GOT3 (cell line): ENCODE measurements around the gene CFP.

ENCODE experiments used
- DNase-seq: peaks from one replicate; lab custom pipeline; 2025; ENCODE audit warnings: mixed read lengths; lab: John Stamatoyannopoulos, UW

CFP gene

DNA sequence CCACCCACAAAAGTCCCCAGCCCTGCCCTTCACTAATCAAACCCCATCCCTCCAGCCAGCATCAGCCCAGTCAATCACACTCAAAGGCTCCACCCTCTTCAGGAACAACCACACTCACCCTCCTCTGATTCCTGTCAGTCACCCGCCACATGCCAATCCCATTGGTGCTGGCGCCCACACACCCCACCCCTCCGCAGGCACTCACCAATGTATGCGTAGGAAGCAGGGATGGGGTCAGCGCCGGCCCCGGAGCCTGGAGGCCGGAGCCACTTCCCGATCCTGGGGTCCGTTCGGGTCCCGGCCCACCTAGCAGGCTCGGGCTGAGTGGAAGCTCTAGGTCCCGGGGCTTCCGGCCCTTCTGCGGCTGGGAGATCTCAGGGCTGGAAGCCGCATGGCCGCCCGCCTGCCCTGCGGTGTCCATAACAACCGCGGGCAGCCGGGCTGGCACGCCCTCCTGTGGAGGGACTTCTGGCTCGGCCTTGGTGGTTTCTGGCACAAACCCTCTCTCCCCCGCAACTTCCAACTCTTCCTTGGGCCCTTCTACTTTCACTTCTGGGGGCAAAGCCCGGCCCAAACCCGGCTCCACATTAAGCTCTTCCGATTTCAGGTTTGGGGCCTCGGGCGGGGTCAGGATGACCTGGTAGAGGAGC, 7.9 kb upstream of the CFP start:
- DNase-seq: no peak

DNA sequence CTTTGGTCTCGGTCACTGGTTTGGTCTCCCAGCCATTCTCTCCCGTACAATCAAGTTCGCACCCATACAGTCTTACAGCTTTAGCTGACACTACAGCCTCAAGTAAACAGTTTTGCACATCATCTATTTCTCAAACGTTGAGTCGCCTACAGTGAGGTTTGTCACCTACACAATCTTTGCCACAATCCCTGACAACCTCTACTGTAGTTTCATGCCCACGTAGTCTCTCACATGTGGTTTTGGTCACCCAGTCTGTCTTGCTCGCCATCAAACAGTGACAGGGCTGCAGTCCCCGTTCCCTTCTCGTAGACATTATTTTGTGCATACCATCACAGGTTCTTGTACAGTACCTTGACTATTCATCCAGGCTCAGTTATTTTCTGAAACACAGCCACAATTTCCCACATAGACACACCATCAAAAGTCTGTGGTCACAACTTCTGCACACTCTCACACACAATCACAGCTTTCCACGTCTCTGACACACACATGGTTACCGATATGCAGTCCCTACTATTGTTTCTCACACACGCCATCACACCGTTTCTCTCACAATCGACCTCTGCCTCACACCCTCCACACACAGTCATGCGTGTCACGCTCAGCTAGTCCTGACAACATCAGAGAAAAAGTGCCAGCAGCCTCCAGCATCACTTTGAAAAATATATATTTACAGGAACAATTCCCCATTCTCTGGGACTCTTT, 5.3 kb upstream of the CFP start:
- DNase-seq: no peak

DNA sequence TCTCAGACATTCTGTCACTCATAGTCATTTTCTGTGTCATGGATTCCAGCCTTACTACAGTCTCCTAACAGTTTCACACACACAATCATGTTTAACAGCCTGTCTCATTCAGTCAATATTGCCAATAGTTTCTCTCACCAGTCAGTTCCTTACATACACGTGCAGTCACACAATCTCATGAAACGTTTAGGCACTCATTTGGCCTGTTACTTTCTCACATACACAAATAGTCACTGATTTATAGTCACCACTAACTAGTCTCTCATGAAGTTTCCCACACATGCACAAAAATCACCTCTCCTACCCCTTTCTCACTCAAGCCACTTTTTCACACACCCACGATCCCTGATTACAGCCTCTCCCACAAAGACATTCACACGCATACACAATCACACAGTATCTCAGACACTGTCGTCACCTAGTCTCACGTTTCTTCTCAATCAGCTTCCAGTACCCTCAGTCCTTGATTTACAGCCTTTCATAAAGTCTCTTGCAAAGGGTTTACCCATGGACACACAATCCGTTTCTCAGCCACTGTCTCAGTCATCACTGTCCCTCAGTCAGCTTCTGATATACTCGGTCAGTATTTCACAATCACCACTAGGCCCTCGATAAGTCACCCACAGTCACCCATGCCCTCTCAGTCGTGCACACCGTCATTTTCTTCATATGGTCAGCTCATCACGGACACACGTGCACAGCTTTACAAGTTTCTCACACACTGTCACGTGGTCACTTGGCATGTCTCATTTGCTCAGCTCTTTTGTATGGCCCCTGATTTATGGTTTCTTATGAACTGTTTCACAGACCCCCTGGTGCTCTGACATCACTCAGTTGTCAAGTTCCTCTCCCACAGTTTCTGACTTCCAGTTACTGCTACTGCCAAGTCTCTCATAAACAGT, 4.2 kb upstream of the CFP start:
- no peak for DNase-seq

DNA sequence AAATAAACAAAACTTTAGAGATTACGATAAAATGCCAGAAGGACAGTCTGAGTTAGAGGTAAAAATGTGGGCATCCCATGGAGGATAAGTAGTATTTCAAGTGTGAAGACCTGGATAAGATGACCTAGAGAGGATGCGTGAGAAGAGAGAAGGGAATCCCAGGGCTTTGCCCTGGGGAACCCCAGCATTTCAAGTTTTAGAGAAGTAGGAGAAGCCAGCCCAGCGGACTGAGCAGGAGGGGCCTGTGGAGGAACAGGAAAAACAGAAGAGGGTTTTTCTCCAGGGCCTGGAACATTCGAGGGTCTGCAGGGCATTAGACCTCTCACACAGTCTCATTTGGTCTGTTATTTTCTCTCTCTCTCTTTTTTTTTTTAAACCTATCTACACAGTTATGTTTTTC, 2.9 kb upstream of the CFP start:
- DNase-seq: no peak

DNA sequence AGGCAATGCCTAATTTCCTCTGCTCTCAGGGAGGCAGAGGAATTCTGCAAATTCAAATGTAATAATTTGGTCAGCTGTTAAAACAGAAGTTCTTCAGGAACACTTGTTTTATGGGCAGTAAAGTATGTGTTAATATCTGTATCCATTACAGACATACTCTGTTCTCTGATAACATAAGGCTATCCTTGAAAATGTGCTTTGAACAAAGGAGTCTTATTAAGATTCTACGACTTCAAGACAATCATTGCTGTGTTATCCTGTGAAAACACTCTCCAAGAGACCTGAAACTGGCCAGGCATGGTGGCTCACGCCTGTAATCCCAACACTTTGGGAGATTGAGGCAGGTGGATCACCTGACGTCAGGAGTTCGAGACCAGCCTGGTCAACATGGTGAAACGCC, 1.9 kb upstream of the CFP start:
- no peak for DNase-seq

DNA sequence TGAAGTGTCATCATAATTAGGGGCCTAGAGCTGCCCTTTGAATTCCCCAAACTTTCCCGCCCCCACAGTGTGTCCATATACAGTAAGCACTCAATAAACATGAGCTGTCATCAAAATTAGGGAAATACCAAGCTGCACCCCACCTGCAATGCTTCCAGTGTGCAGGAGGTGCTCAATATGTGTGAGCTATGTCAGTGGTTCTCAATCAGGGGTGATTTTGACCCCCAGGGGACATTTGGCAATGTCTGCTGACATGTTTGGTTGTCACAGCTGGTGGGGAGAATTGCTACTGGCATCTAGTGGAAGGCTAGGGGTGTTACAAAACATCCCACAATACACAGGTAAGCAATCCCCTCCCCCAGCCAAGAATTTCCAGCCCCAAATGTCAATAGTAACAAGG, 748 bp downstream of the CFP start:
- DNase-seq: no peak

DNA sequence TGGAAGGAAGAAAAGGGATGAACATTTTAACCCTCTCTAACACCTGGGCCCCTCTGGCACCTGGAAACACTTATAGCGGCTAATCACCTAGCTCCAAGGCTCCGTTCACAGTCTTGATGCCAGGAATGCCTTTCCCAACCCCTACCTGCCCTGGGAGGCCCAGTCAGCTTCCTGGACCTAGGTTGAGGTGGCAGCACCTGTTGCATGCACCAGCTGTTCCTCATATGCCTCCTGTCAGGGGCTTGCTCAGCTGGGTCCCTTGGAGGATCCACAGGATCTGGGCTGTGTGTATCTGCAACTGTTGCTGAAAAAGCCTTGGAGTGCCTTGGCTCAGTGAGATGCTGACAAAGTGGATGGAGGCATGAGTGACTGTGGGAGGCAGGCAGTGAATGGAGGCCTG, 4.4 kb downstream of the CFP start:
- no peak for DNase-seq

DNA sequence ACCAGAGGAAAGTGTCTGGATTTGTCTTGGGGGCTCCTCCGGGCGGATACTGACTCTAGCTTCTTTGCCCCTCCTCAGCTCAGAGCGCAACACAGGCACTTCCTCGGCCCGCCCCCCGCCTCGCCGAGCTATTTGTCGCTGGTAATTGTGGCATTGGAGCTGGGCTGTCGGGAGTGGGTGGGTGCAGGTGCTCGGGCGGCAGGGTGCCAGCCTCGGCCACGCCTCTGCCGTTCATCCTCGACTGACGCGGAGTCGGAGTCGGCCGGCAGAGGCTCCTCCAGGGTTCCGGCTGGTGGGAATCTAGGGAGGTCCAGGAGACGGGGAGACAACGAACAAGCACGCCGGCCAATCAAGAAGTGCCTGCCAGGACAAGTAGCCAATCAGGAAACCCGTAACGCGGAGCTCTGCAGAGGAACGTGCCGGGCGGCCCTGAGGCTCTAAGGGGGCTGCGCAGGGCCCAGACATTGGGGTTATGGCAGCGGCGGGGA, 6.1 kb downstream of the CFP start:
- DNase-seq: peak; percentile 3

DNA sequence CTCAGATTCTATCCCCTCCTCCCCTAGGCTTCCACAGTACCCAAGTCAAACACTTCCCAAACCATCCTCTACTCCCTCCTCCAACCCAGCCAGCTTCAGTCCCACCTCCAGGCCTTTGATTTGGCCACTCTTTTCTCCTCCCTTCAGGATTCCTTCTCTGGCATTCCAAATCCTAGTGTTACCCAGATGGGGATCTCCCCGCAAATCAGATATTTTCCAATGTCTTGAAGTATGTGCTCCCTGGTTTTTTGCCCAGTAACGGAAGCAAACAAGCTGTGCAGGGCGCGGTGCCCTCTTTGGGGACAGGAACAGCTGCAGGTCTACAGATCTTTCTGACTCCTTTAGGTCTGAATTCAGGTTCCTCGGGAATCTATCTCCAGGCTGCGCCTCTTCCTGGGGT, 7.9 kb downstream of the CFP start:
- DNase-seq: no peak

DNA sequence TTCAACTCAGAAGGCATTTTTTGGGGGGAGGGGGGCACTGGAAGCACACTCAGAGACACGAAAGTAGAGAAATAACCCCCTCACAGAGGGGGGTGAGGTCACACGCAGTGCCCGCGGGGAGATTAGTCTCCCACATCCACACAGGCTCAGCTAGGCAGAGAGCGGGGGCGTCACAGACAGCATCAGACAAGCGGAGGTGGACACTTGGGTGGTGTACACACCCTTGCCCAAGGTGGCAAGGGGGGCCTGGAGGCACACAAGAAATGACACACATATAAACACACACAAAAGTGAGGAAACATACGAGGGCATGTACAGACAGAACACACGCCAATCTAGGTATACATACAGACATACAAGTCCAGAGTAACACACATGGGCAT, 9.4 kb downstream of the CFP start:
- DNase-seq: no peak

DNA sequence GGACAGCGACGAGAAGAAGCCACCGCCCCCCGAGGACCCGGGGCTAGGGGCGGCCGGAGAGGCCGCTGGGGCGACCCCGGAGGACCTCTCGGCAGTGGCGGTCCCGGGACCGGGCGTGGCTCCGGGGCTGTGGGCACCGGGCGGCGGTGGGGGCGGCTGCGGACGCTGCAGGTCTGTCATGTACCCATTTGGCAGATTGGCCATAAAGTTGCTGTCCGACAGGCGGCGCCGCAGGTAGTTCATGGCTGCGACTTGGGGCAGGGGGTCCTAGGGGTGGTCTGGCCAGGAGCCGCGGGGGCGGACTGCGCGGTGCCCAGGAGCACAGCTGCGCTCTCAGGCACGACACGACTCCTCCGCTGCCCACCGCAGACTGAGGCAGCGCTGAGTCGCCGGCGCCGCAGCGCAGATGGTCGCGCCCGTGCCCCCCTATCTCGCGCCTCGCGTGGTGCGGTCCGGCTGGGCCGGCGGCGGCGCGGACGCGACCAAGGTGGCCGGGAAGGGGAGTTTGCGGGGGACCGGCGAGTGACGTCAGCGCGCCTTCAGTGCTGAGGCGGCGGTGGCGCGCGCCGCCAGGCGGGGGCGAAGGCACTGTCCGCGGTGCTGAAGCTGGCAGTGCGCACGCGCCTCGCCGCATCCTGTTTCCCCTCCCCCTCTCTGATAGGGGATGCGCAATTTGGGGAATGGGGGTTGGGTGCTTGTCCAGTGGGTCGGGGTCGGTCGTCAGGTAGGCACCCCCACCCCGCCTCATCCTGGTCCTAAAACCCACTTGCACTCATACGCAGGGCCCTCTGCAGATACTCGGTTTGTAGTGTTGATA, 10.0 kb downstream of the CFP start, which contains the start of gene SYN1:
Gene SYN1, minus strand, starts transcription at position 372 of the 817 bp plus-strand sequence. Its CDS starts 129 bp downstream, at position 243.
- DNase-seq: peak; percentile 21

DNA sequence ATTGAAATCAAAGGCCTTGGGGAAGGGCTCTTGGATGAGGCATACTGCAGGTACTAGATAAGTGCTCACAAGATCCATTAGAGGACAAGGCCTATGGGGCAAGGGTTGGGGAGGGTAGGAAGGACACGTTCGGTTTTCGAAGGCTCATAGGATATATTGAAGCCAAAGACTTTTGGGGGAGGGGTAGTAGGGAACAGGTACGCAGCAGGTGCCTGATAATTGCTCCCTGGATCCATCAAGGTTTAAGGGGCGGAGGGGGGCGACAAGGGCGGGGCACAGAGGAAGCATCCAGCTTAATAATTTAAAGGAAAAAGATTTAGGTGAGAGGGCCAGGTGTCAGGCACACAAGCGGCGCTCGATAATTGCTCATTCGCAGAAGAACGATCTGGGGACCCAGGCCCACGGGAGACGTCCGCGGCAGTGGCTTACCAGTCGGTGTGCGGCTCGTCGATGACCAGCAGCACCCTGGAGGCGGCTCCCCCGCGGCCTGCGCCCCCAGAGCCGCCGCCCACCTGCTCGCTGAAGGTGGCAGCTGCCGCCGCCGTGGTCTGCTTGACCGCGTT, 10.7 kb downstream of the CFP start:
- DNase-seq: no peak

DNA sequence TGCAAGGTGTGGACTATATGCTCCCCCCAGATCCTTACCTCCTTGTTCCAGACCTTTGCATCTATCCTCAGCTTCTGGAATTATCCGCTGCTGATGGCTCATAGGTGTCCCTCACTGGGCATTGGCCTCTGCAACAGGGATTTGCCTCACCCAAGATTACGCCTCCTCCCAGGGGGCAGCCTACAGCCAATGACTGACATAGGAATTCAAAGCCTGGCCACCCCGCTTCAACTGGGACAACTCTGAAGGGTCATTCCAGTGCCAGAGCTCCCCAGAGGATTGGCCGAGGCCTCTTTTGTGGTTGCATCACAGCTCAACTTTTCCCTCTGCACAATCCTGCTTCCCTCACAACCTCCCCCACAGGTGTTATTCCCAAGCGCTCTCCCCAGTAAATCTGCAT, 15.1 kb downstream of the CFP start:
- no peak for DNase-seq

DNA sequence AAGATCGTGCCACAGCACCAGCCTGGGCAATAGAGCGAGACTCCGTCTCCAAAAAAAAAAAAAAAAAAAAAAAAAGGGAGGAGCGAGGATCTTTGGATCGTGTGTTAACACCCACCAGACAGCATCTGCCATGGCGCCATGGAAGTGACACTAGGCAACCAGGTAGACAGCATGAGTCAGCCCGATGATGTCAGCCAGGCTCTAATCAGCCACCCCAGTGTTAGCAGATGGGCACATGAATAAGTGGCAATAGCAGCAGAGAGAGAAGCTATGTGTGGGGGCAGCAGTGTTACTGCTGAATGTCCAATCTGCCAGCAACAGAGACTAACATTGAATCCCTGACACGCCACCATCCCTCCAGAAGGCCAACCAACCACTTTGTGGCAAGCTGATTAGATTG, 16.6 kb downstream of the CFP start:
- no peak for DNase-seq

DNA sequence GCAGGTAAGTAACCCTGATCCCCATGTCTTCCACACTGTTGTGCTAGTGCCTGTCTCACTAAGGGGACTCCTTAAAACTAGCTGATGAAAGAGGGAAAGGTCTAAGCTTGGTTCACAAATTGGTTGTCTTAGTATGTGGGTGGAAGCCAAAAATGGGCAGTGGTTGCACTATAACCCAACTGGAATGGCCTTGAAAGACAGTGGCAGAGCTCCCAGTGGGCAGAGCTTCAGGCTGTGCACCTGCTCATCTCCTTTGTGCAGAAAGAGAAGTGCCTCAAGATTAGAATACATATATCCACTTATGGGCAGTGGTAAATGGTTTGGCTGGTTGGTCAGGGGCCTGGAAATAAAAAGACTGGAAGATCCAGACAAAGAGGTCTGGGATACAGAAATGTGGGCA, 17.3 kb downstream of the CFP start:
- no peak for DNase-seq

DNA sequence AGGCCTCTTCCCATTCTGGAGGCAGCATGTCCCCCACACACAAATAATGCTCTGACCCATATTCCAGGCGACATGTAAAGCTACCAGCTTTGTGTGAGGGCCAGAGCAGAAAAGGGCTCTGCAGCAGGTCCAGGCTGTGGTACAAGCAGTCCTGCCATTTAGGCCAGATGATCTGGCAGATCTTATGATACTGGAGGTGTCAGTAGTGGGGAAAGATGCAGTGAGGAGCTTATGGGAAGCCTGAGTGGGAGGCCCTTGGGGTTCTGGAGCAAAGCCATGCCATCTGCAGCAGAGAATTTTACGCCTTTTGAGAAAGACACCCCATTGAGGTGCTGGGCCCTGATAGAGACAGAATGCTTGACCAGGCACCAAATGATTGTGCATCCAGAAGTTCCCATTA, 17.8 kb downstream of the CFP start:
- DNase-seq: no peak

DNA sequence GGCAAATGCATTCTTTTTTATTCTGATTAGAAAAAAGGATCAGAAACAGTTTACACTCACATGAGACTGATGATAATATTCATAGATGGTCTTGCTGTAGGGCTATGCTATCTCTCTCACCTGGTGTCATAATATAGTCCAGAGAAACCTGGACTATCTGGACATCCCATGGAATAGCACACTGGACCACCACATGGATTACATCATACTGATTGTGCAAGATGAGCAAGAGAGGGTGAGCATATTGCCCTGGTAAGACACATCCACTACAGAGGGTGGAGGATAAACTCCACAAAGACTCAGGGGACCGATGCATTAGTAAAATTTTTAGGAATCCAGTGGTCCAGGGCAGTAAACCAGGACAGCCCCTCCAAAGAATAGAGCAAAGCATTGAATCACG, 18.2 kb downstream of the CFP start:
- DNase-seq: no peak

DNA sequence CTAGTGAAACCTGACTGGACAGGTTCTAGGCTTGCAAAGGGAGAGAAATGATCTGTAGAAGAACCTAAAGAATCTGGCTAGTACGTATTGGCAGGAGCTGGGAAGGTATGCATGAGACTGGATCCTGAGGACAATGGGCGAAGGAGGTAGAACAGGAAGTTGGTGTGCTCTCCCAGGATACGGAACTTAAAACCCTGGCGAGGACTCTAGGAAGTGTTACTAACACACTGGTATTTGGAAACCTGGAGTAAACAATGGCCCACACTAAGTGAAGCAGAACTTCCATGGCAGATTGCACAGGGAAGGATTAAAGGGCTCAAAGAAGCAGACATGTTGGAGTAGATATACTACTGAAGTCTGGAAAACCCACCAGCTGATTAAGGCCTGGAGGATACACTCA, 19.2 kb downstream of the CFP start:
- no peak for DNase-seq

DNA sequence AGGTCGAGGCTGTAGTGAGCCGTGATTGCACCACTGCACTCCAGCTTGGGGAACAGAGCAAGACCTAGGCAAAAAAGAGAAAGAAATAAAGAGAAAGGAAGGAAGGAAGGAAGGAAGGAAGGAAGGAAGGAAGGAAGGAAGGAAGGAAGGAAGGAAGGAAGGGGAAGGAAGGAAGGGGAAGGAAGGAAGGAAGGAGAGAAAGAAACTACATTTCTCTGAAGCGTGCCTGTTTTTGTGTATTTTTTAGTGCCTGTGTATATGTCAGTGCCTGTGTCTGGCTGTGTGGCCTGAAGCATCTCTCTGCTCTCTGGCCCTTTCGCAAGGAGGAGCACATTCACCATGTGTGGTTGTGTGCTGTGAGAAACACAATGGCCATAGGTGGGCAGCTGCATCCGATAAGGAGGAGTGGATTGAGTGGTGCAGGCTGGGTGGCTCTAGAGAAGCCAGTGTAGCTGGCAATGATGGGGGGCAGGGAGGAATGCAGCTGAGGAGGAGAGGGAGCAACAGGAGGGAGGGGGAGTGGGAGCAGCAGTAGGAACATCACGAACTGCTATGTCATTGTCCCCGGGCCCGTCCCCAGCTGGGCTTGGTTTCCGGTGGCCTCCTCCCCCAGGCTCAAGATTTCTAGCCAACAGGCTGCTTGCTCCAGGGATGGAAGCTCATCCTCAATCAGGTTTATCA, 21.5 kb downstream of the CFP start:
- DNase-seq: no peak

DNA sequence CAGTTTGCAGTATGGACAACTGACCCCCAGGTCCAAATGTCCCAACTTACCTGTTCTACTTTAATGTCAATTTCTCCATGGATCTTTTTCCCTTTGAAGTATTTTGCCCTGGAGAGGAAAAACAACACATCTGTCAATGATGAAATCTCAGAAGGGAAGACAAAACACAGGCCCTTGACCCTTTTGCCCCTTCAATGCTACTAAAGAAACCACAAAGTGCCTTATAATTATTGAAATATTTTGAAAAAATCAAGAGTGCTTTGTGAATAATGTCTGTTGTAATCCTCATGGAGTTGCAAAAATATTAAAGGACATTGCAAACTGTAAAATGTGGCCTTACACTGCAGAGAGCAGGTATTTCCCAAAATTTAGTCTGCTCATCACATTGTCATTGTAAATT, 22.6 kb downstream of the CFP start:
- DNase-seq: no peak

DNA sequence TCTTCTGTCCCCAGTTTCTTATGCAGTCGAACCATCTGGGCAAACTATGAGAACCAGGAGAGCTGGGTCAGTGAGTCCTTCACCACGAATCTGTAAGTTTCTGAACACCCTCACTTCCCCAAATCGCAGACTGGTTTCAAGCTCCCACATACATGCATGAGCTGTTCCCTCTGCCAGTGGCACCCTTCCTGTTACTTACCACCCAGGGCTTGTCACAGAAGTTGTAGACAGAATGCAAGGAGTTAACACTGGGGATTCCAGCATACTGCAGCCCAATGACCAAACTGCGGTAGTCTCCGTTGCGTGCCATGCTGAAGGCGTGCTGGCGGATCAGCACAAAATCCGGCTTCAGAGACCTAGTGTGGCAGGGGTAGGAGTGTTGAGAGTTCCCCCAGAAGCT, 24.7 kb downstream of the CFP start:
- no peak for DNase-seq
